ENCODE data around the gene GPC4.

The GPC4 gene

GRCh38 chrX:133412665-133413064, 2.6 kb downstream of the GPC4 start:
- Histone ChIP-seq H3K79me2 (ENCODE audit: insufficient read depth, low read length) (no peaks in the 10 kb centered on the region), H3K4me2 (ENCODE audit: low read depth, low read length, poor library complexity, severe bottlenecking) (no peak overlapping the region), H3K9me3 (ENCODE audit: insufficient read depth, low read length) (no peaks in the 10 kb centered on the region), H4K20me1 (ENCODE audit: low read depth, low read length) (no peaks in the 10 kb centered on the region), H3K36me3 (ENCODE audit: low read length) (no peaks in the 10 kb centered on the region), H3K27me3 (ENCODE audit: low read length) (no peaks in the 10 kb centered on the region), H2AFZ (ENCODE audit: low read depth, low read length, severe bottlenecking) (no peak overlapping the region), H3F3A (ENCODE audit: insufficient read depth) (no peaks in the 10 kb centered on the region), H3K9me2 (replicated peaks; ENCODE audit: insufficient read depth, low read length) (no peaks in the 10 kb centered on the region), H3K4me3 (ENCODE audit: insufficient read depth, low read length, poor library complexity, severe bottlenecking) (no peak overlapping the region), H3K9ac (ENCODE audit: low read length) (no peak overlapping the region), H3K27ac (ENCODE audit: low read depth, low read length) (no peak overlapping the region)
- no peak for TF ChIP-seq EZH2phosphoT487 (conservative IDR thresholded peaks at IDR 0.05; ENCODE audit: low read length)
- TF ChIP-seq CTCF (IDR thresholded peaks at IDR 0.05; ENCODE audit: insufficient read depth, low read length, poor library complexity, severe bottlenecking), result no peak

- Histone ChIP-seq H3K4me2 (ENCODE audit: low read depth, low read length, poor library complexity, severe bottlenecking) (no peak overlapping the region), H3K36me3 (ENCODE audit: low read length) (no peaks in the 10 kb centered on the region), H3K79me2 (ENCODE audit: insufficient read depth, low read length) (no peaks in the 10 kb centered on the region), H4K20me1 (ENCODE audit: low read depth, low read length) (no peaks in the 10 kb centered on the region), H3K4me3 (ENCODE audit: insufficient read depth, low read length, poor library complexity, severe bottlenecking) (no peak overlapping the region), H3K27me3 (ENCODE audit: low read length) (no peaks in the 10 kb centered on the region), H3K9ac (ENCODE audit: low read length) (no peak overlapping the region), H3F3A (ENCODE audit: insufficient read depth) (no peaks in the 10 kb centered on the region), H3K27ac (ENCODE audit: low read depth, low read length) (no peak overlapping the region), H3K9me2 (replicated peaks; ENCODE audit: insufficient read depth, low read length) (no peaks in the 10 kb centered on the region), H3K9me3 (ENCODE audit: insufficient read depth, low read length) (no peaks in the 10 kb centered on the region), H2AFZ (ENCODE audit: low read depth, low read length, severe bottlenecking) (no peak overlapping the region)
- TF ChIP-seq CTCF (IDR thresholded peaks at IDR 0.05; ENCODE audit: insufficient read depth, low read length, poor library complexity, severe bottlenecking) (no peak), EZH2phosphoT487 (conservative IDR thresholded peaks at IDR 0.05; ENCODE audit: low read length) (no peak)
Observed at GRCh38 chrX:133412246-133412645, 3.0 kb downstream of the GPC4 start.

- H3K4me3 ChIP-seq (ENCODE audit: insufficient read depth, low read length, poor library complexity, severe bottlenecking), result no peak overlapping the region
- no peaks in the 10 kb centered on the region for H3K79me2 ChIP-seq (ENCODE audit: insufficient read depth, low read length)
- H3K36me3 ChIP-seq (ENCODE audit: low read length), result no peaks in the 10 kb centered on the region
Observed at GRCh38 chrX:133410550-133410949, 4.7 kb downstream of the GPC4 start.

More at GRCh38 chrX:133410550-133410949, 4.7 kb downstream of the GPC4 start:
- Histone ChIP-seq H3K9me2 (replicated peaks; ENCODE audit: insufficient read depth, low read length) (no peaks in the 10 kb centered on the region), H2AFZ (ENCODE audit: low read depth, low read length, severe bottlenecking) (no peak overlapping the region), H3K9ac (ENCODE audit: low read length) (no peak overlapping the region), H3F3A (ENCODE audit: insufficient read depth) (no peaks in the 10 kb centered on the region), H3K9me3 (ENCODE audit: insufficient read depth, low read length) (no peaks in the 10 kb centered on the region), H4K20me1 (ENCODE audit: low read depth, low read length) (no peaks in the 10 kb centered on the region), H3K27me3 (ENCODE audit: low read length) (no peaks in the 10 kb centered on the region), H3K4me2 (ENCODE audit: low read depth, low read length, poor library complexity, severe bottlenecking) (no peak overlapping the region), H3K27ac (ENCODE audit: low read depth, low read length) (no peak overlapping the region)
- TF ChIP-seq CTCF (IDR thresholded peaks at IDR 0.05; ENCODE audit: insufficient read depth, low read length, poor library complexity, severe bottlenecking) (no peak), EZH2phosphoT487 (conservative IDR thresholded peaks at IDR 0.05; ENCODE audit: low read length) (no peak)

All from SU-DHL-6 (cell line).